ENCODE measurements around the gene PER1. TPM values are rescaled to one million over a fixed set of nuclear protein-coding genes. Genes with fewer than 3 reads are reported as not detected.

PER1 gene
- total and polyA plus RNA-seq, 2 of the 13 experiments (the other 11 are each of a cell fraction or from before 2014, with no cell fraction given): 2.6 to 3.6 TPM

DNA sequence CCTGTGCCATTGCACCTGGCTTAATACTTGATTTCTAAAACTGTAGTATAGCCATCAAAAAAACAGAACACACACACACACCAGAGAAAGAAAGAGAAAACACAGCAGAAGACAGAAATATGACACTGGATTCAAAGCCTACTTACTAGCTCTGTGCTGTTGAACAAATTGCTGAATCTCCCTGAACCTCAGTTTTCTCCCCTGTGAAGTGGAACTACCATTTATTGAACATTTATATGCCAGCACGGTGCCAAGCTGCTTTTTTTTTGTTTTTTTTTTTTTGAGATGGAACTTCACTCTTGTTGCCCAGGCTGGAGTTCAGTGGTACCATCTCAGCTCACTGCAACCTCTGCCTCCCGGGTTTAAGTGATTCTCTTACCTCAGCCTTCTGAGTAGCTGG is 51.4 kb downstream of the PER1 start:
- intact Hi-C loops (cut with micrococcal nuclease; ENCODE audit: unreplicated experiment) (no loop called here), in situ Hi-C loops (cut with HindIII; ENCODE audit: extremely low pct_ligation_motif_present, low pct_unique_long_range_greater_than_20kb) (no loop called here)
- peaks cover 6 to 54% of the 10 kb centered on the region in 2 experiments for H3K27me3 ChIP-seq (ENCODE audit: control insufficient read depth in 1 of 2, insufficient read depth in 2 of 2, low read length in 2 of 2)
- TF ChIP-seq FOXA1 (IDR thresholded peaks at IDR 0.05) (no peak), FOXA1 (CRISPR knock-in tag; IDR thresholded peaks at IDR 0.05) (no peak), ZNF326 (CRISPR knock-in tag; IDR thresholded peaks at IDR 0.05; ENCODE audit: borderline replicate concordance) (no peak), DNMT3B (CRISPR knock-in tag; conservative IDR thresholded peaks at IDR 0.05) (no peak), EHMT2 (IDR thresholded peaks at IDR 0.05; ENCODE audit: borderline replicate concordance, low read depth, low read length) (no peak), PHF21A (CRISPR knock-in tag; IDR thresholded peaks at IDR 0.05) (no peak)
- TF ChIP-seq, protein P1, sequence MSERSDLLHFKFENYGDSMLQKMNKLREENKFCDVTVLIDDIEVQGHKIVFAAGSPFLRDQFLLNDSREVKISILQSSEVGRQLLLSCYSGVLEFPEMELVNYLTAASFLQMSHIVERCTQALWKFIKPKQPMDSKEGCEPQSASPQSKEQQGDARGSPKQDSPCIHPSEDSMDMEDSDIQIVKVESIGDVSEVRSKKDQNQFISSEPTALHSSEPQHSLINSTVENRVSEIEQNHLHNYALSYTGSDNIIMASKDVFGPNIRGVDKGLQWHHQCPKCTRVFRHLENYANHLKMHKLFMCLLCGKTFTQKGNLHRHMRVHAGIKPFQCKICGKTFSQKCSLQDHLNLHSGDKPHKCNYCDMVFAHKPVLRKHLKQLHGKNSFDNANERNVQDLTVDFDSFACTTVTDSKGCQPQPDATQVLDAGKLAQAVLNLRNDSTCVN (CRISPR knock-in tag; IDR thresholded peaks at IDR 0.05; ENCODE audit: borderline replicate concordance): no peak
- no peak overlapping the region for H3K27ac ChIP-seq (ENCODE audit: extremely low read length, insufficient read depth, low read length)
- WGBS (ENCODE audit: low lambda C conversion rate): 24% methylated on average over 2 of the region's 2 CpGs
- CTCF ChIA-PET (ENCODE audit: low intra/inter-chr PET ratio, low total read pairs): no interaction called here
- H3K4me3 ChIP-seq (replicated peaks in 1 of 3; ENCODE audit: insufficient read depth in 1 of 3, low read depth in 2 of 3, low read length in 3 of 3): no peak overlapping the region
- no peak overlapping the region for H3K9ac ChIP-seq (ENCODE audit: insufficient read depth, low read depth, low read length)
- no TSS peak for BruUV-seq (replicated peaks)
- no peaks in the 10 kb centered on the region for H3K9me3 ChIP-seq (ENCODE audit: low read length)
- FAIRE-seq (no peak), DNase-seq (ENCODE audit: low spot score) (no peak), ATAC-seq (no peak)
- no peak overlapping the region for H3K4me2 ChIP-seq (ENCODE audit: low read depth, low read length)
- H3K79me2 ChIP-seq (ENCODE audit: insufficient read depth, low read length): no peaks in the 10 kb centered on the region
- no peaks in the 10 kb centered on the region; the same call in 1 of the 2 replicates for H3K4me1 ChIP-seq (ENCODE audit: insufficient read depth, low read length)
- no peaks in the 10 kb centered on the region for H3K36me3 ChIP-seq (replicated peaks in 1 of 2; ENCODE audit: control insufficient read depth in 1 of 2, insufficient read depth in 2 of 2, low read length in 2 of 2)
- no peak overlapping the region for H2AFZ ChIP-seq (ENCODE audit: low read length)
- no peaks in the 10 kb centered on the region for H4K20me1 ChIP-seq (ENCODE audit: insufficient read depth, low read length)
- POLR2A ChIA-PET: no interaction called here

DNA sequence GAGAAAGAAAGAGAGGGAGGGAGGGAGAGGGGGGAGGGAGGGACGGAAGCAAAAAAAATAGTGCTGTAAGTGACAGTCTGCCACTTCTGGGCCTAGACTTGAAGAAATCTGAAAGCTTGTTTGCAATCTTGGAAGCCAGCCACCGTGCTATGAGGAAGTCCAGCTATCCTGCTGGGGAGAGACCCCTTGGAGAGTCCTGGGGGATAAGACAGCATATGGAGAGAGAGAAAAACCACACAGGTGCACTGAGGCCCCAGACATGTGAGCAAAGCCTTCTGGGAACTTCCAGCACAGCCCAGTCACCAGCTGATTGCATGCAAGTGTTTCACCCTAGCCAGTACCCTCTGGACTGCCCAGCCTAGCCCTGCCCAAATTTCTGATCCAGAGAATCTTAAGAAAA is 52.1 kb downstream of the PER1 start:
- in situ Hi-C loops (cut with HindIII; ENCODE audit: extremely low pct_ligation_motif_present, low pct_unique_long_range_greater_than_20kb): no loop called here
- ChIA-PET CTCF (ENCODE audit: low intra/inter-chr PET ratio, low total read pairs) (no interaction called here), POLR2A (no interaction called here)
- TF ChIP-seq ZNF615 (CRISPR knock-in tag; IDR thresholded peaks at IDR 0.05; ENCODE audit: borderline replicate concordance) (no peak), ZFAT (CRISPR knock-in tag; conservative IDR thresholded peaks at IDR 0.05) (no peak), GTF3A (CRISPR knock-in tag; conservative IDR thresholded peaks at IDR 0.05) (no peak), ZNF564 (CRISPR knock-in tag; IDR thresholded peaks at IDR 0.05) (no peak), BRCA1 (CRISPR knock-in tag; IDR thresholded peaks at IDR 0.05) (no peak), ZNF7 (CRISPR knock-in tag; IDR thresholded peaks at IDR 0.05) (no peak), ZNF253 (CRISPR knock-in tag; IDR thresholded peaks at IDR 0.05; ENCODE audit: borderline replicate concordance) (no peak), NPAS2 (CRISPR knock-in tag; IDR thresholded peaks at IDR 0.05; ENCODE audit: borderline replicate concordance) (no peak), TOE1 (CRISPR knock-in tag; IDR thresholded peaks at IDR 0.05) (no peak), RBFOX2 (IDR thresholded peaks at IDR 0.05; ENCODE audit: low read depth, low read length) (no peak), HES4 (CRISPR knock-in tag; IDR thresholded peaks at IDR 0.05; ENCODE audit: borderline replicate concordance) (no peak)
- TF ChIP-seq, protein P2, sequence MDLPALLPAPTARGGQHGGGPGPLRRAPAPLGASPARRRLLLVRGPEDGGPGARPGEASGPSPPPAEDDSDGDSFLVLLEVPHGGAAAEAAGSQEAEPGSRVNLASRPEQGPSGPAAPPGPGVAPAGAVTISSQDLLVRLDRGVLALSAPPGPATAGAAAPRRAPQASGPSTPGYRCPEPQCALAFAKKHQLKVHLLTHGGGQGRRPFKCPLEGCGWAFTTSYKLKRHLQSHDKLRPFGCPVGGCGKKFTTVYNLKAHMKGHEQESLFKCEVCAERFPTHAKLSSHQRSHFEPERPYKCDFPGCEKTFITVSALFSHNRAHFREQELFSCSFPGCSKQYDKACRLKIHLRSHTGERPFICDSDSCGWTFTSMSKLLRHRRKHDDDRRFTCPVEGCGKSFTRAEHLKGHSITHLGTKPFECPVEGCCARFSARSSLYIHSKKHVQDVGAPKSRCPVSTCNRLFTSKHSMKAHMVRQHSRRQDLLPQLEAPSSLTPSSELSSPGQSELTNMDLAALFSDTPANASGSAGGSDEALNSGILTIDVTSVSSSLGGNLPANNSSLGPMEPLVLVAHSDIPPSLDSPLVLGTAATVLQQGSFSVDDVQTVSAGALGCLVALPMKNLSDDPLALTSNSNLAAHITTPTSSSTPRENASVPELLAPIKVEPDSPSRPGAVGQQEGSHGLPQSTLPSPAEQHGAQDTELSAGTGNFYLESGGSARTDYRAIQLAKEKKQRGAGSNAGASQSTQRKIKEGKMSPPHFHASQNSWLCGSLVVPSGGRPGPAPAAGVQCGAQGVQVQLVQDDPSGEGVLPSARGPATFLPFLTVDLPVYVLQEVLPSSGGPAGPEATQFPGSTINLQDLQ (CRISPR knock-in tag; IDR thresholded peaks at IDR 0.05): no peak

More for the DNA sequence above, 52.1 kb downstream of the PER1 start:
- intact Hi-C loops (cut with micrococcal nuclease; ENCODE audit: unreplicated experiment): no loop called here
- H3K27ac ChIP-seq (ENCODE audit: extremely low read length, insufficient read depth, low read length): no peak overlapping the region
- WGBS (ENCODE audit: low lambda C conversion rate): 1% methylated on average over 2 of the region's 2 CpGs
- FAIRE-seq (no peak), ATAC-seq (no peak), DNase-seq (ENCODE audit: low spot score) (no peak)
- no TSS peak for BruUV-seq (replicated peaks)
- no peaks in the 10 kb centered on the region for H4K20me1 ChIP-seq (ENCODE audit: insufficient read depth, low read length)
- no peak overlapping the region for H2AFZ ChIP-seq (ENCODE audit: low read length)
- H3K36me3 ChIP-seq (replicated peaks in 1 of 2; ENCODE audit: control insufficient read depth in 1 of 2, insufficient read depth in 2 of 2, low read length in 2 of 2): no peaks in the 10 kb centered on the region
- no peak overlapping the region for H3K4me3 ChIP-seq (replicated peaks in 1 of 3; ENCODE audit: insufficient read depth in 1 of 3, low read depth in 2 of 3, low read length in 3 of 3)
- peaks cover 4 to 54% of the 10 kb centered on the region in 2 experiments for H3K27me3 ChIP-seq (ENCODE audit: control insufficient read depth in 1 of 2, insufficient read depth in 2 of 2, low read length in 2 of 2)
- H3K79me2 ChIP-seq (ENCODE audit: insufficient read depth, low read length): no peaks in the 10 kb centered on the region
- no peak overlapping the region for H3K9ac ChIP-seq (ENCODE audit: insufficient read depth, low read depth, low read length)
- H3K9me3 ChIP-seq (ENCODE audit: low read length): no peaks in the 10 kb centered on the region
- H3K4me1 ChIP-seq (ENCODE audit: insufficient read depth, low read length): no peaks in the 10 kb centered on the region; the same call in 1 of the 2 replicates
- no peak overlapping the region for H3K4me2 ChIP-seq (ENCODE audit: low read depth, low read length)

All from HepG2 (cell line).